ENCODE results near the gene DHRS4L2. TPM values are rescaled to one million over a fixed set of nuclear protein-coding genes. Genes with fewer than 3 reads are reported as not detected.

Gene DHRS4L2
- total and polyA plus RNA-seq, 2 donors (not counting 3 experiments of a cell fraction or from before 2014, with no cell fraction given), result 18.2 to 18.5 TPM

DNA sequence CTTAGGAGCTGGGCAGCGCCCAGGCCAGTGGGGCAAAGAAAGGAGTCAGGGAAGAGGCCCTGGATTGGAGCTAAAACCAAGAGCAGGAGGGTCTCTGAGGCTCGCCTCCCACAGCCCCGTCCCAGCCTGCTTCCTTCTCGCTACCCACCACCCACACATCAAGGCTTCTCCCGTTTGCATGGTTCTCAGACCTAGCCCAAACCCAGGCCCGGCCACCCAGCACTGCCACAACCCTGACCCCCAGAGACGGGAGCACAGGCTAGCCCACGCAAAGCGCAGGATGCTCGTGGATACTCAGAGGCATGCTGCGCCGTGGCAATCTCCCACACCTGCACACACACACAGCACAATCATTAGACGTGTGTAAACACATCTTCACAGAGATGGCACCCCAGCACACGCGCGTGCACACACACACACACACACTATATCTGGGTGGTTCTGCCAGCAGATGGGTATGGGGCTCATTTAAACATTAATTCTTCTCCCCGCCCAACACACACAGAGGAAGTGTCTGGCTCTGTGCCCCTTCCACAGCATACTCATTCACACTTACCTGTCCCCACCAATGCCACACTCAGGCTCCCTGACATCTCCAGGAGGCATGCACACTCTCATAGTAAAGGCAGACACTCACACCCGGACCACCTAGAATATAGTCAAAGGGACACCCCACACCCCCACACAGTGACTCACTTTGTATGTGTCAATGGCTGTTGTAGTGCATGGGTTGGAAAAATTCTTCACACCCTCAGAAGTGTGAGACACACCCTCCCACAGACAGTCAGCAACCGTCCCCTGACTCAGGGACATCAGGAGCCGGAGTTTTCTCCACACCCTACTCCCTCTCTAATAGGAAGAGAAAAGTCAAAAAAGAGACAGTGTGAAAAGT is 64.2 kb downstream of the DHRS4L2 start:
- TF ChIP-seq MYC (IDR thresholded peaks at IDR 0.05; ENCODE audit: low read depth, low read length), result no peak
- TF ChIP-seq FOS (IDR thresholded peaks at IDR 0.05; ENCODE audit: borderline replicate concordance, insufficient read depth, low read length), result no peak
- TF ChIP-seq, protein P1, sequence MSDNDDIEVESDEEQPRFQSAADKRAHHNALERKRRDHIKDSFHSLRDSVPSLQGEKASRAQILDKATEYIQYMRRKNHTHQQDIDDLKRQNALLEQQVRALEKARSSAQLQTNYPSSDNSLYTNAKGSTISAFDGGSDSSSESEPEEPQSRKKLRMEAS (IDR thresholded peaks at IDR 0.05; ENCODE audit: insufficient read depth, insufficient read length), result no peak
- TF ChIP-seq POLR2AphosphoS5 (IDR thresholded peaks at IDR 0.05; ENCODE audit: insufficient read depth, low read depth, low read length), result no peak
- TF ChIP-seq JUN (IDR thresholded peaks at IDR 0.05; ENCODE audit: borderline replicate concordance, insufficient read depth, insufficient read length, low read depth), result no peak
- no peak for TF ChIP-seq GATA2 (IDR thresholded peaks at IDR 0.05; ENCODE audit: insufficient read depth, insufficient read length, low read depth, low read length)
- TF ChIP-seq EZH2 (IDR thresholded peaks at IDR 0.05; ENCODE audit: borderline replicate concordance, low read depth, low read length, severe bottlenecking), result no peak
- TF ChIP-seq, protein P2, sequence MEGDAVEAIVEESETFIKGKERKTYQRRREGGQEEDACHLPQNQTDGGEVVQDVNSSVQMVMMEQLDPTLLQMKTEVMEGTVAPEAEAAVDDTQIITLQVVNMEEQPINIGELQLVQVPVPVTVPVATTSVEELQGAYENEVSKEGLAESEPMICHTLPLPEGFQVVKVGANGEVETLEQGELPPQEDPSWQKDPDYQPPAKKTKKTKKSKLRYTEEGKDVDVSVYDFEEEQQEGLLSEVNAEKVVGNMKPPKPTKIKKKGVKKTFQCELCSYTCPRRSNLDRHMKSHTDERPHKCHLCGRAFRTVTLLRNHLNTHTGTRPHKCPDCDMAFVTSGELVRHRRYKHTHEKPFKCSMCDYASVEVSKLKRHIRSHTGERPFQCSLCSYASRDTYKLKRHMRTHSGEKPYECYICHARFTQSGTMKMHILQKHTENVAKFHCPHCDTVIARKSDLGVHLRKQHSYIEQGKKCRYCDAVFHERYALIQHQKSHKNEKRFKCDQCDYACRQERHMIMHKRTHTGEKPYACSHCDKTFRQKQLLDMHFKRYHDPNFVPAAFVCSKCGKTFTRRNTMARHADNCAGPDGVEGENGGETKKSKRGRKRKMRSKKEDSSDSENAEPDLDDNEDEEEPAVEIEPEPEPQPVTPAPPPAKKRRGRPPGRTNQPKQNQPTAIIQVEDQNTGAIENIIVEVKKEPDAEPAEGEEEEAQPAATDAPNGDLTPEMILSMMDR (IDR thresholded peaks at IDR 0.05; ENCODE audit: extremely low read depth in 1 of 2, insufficient read depth in 1 of 2, low read depth in 1 of 2, low read length in 2 of 2), result no peak
- TF ChIP-seq POLR2A (IDR thresholded peaks at IDR 0.05; ENCODE audit: low read depth, low read length), result no peak
- intact Hi-C loops (cut with micrococcal nuclease) (no loop called here), dilution Hi-C loops (cut with MboI; ENCODE audit: extremely low pct_ligation_motif_present, low sequenced_read_pairs) (no loop called here)
- FAIRE-seq (no peak), DNase-seq (ENCODE audit: low read depth, low spot score) (no peak)
- H3K79me2 ChIP-seq (ENCODE audit: control insufficient read depth, insufficient read depth, low read length), result no peaks in the 10 kb centered on the region
- peaks cover 12% of the 10 kb centered on the region for H3K4me1 ChIP-seq (ENCODE audit: control insufficient read depth, extremely low read depth, insufficient read depth, low read length)
- BruUV-seq (replicated peaks), result no TSS peak
- H3K9ac ChIP-seq (replicated peaks; ENCODE audit: extremely low read depth, insufficient read depth, low read length), result no peak overlapping the region
- ChIA-PET CTCF (interaction anchor here (1.0 to 9.5 kb wide), 9 partner anchors 9 to 108 kb away, joined by 3 to 319 read pairs (median 5); partner anchors contain the start of genes DCAF11, IRF9, NRL and PCK2), POLR2A (no interaction called here)
- no peak overlapping the region for H3K4me3 ChIP-seq (replicated peaks in 1 of 3; ENCODE audit: insufficient read depth in 1 of 3, low read depth in 1 of 3, low read length in 3 of 3)
- peaks cover 6 to 15% of the 10 kb centered on the region in 2 experiments for H3K27me3 ChIP-seq (ENCODE audit: control insufficient read depth in 2 of 2, insufficient read depth in 2 of 2, low read length in 2 of 2)
- no peaks in the 10 kb centered on the region for H3K9me1 ChIP-seq (replicated peaks; ENCODE audit: control insufficient read depth, extremely low read depth, insufficient read depth, low read length)
- H3K9me3 ChIP-seq (replicated peaks; ENCODE audit: control insufficient read depth, insufficient read depth, low read length), result no peaks in the 10 kb centered on the region
- no peaks in the 10 kb centered on the region for H4K20me1 ChIP-seq (replicated peaks; ENCODE audit: control insufficient read depth, extremely low read depth, insufficient read depth, low read length)
- no peak overlapping the region for H3K27ac ChIP-seq (ENCODE audit: insufficient read depth, low read depth, low read length)
- H2AFZ ChIP-seq (ENCODE audit: low read depth, low read length), result no peak overlapping the region
- no peaks in the 10 kb centered on the region for H3K36me3 ChIP-seq (ENCODE audit: control insufficient read depth in 2 of 2, extremely low read depth in 1 of 2, insufficient read depth in 2 of 2, low read length in 2 of 2)
- H3K4me2 ChIP-seq (ENCODE audit: insufficient read depth, low read length), result no peak overlapping the region
